GM19240 (cell line): ENCODE results near the gene OR11G2.
"Not testable (repeated sequence)": the region's sequence is repeated elsewhere in the genome, so short reads cannot be mapped to it uniquely, and the experiment has no call there.

ENCODE experiments used
- DNase-seq: peaks from one replicate; pipeline ENCODE4 v3.0.0; 2011; ENCODE audit warnings: low spot score; ENCODE audit not compliant: insufficient read length

OR11G2 gene

GRCh38 chr14:20190596-20190995 lies at the start of gene OR11G2:
TSS of gene OR11G2 (plus strand) at chr14:20190896. CDS start at chr14:20197438, 6,542 bp downstream.
- no peak for DNase-seq

- DNase-seq = no peak
Measured at GRCh38 chr14:20143911-20144310, 46.8 kb upstream of the OR11G2 start.

- DNase-seq = no peak
Measured at GRCh38 chr14:20144820-20145219, 45.9 kb upstream of the OR11G2 start.

GRCh38 chr14:20164462-20164861 lies 26.2 kb upstream of the OR11G2 start:
- no peak for DNase-seq

GRCh38 chr14:20167091-20167490 lies 23.6 kb upstream of the OR11G2 start:
- no peak for DNase-seq

GRCh38 chr14:20169852-20170251 lies 20.8 kb upstream of the OR11G2 start:
- DNase-seq = not testable (repeated sequence)

- not testable (repeated sequence) for DNase-seq
Measured at GRCh38 chr14:20174205-20174604, 16.5 kb upstream of the OR11G2 start.

- DNase-seq = no peak
Measured at GRCh38 chr14:20176330-20176729, 14.4 kb upstream of the OR11G2 start.

- DNase-seq = no peak
Measured at GRCh38 chr14:20177433-20177974, 13.2 kb upstream of the OR11G2 start.

GRCh38 chr14:20179218-20179617 lies 11.5 kb upstream of the OR11G2 start:
- no peak for DNase-seq

GRCh38 chr14:20179880-20180279 lies 10.8 kb upstream of the OR11G2 start:
- DNase-seq = no peak

GRCh38 chr14:20180486-20180885 lies 10.2 kb upstream of the OR11G2 start:
- no peak for DNase-seq

- no peak for DNase-seq
Measured at GRCh38 chr14:20184181-20184580, 6.5 kb upstream of the OR11G2 start.

- no peak for DNase-seq
Measured at GRCh38 chr14:20191396-20191795, 700 bp downstream of the OR11G2 start.

GRCh38 chr14:20194101-20194500 lies 3.4 kb downstream of the OR11G2 start:
- no peak for DNase-seq

GRCh38 chr14:20195170-20195569 lies 4.5 kb downstream of the OR11G2 start:
- DNase-seq = not testable (repeated sequence)

- DNase-seq = no peak
Measured at GRCh38 chr14:20195911-20196310, 5.2 kb downstream of the OR11G2 start.

GRCh38 chr14:20197459-20197858 lies 6.8 kb downstream of the OR11G2 start:
- no peak for DNase-seq

GRCh38 chr14:20198991-20199390 lies 8.3 kb downstream of the OR11G2 start:
- DNase-seq = no peak

GRCh38 chr14:20204721-20205120 lies 14.0 kb downstream of the OR11G2 start:
- no peak for DNase-seq

GRCh38 chr14:20209595-20209994 lies 18.9 kb downstream of the OR11G2 start:
- DNase-seq = no peak

GRCh38 chr14:20212406-20212805 lies 21.7 kb downstream of the OR11G2 start:
- not testable (repeated sequence) for DNase-seq

GRCh38 chr14:20215196-20215595 lies 24.5 kb downstream of the OR11G2 start:
- DNase-seq = no peak

GRCh38 chr14:20219033-20219432 lies 28.3 kb downstream of the OR11G2 start:
- no peak for DNase-seq
